ENCODE measurements around the gene PRR19.

Gene PRR19

DNA sequence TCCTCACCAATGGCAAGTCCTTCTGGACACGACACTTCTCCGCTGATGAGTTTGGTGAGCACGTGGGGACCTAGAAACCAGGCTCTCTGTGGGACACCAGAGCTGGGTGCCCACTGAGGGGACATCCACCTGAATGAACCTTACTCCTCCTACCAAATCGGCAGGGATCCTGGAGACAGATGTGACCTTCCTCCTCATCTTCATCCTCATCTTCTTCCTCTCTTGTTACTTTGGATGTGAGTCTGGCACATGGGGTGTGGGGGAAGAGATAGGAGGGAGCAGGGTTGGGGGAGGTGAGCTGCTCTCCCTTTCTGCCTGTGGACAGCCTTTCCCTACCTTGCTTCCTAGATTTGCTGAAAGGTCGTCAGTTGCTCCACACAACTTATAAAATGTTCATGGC lies 13.1 kb downstream of the PRR19 start:
- Mint-ChIP-seq H3K27ac (no peak overlapping the region), H3K4me3 (peak overlapping the region; percentile 57), H3K36me3 (ENCODE audit: low read depth) (no peaks in the 10 kb centered on the region), H3K27me3 (ENCODE audit: low read depth, poor library complexity) (peaks cover 84% of the 10 kb centered on the region), H3K9me3 (no peaks in the 10 kb centered on the region), H3K4me1 (peaks cover 23% of the 10 kb centered on the region)
- TF ChIP-seq, protein P1, sequence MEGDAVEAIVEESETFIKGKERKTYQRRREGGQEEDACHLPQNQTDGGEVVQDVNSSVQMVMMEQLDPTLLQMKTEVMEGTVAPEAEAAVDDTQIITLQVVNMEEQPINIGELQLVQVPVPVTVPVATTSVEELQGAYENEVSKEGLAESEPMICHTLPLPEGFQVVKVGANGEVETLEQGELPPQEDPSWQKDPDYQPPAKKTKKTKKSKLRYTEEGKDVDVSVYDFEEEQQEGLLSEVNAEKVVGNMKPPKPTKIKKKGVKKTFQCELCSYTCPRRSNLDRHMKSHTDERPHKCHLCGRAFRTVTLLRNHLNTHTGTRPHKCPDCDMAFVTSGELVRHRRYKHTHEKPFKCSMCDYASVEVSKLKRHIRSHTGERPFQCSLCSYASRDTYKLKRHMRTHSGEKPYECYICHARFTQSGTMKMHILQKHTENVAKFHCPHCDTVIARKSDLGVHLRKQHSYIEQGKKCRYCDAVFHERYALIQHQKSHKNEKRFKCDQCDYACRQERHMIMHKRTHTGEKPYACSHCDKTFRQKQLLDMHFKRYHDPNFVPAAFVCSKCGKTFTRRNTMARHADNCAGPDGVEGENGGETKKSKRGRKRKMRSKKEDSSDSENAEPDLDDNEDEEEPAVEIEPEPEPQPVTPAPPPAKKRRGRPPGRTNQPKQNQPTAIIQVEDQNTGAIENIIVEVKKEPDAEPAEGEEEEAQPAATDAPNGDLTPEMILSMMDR (IDR thresholded peaks at IDR 0.05): no peak
- no peak for DNase-seq

DNA sequence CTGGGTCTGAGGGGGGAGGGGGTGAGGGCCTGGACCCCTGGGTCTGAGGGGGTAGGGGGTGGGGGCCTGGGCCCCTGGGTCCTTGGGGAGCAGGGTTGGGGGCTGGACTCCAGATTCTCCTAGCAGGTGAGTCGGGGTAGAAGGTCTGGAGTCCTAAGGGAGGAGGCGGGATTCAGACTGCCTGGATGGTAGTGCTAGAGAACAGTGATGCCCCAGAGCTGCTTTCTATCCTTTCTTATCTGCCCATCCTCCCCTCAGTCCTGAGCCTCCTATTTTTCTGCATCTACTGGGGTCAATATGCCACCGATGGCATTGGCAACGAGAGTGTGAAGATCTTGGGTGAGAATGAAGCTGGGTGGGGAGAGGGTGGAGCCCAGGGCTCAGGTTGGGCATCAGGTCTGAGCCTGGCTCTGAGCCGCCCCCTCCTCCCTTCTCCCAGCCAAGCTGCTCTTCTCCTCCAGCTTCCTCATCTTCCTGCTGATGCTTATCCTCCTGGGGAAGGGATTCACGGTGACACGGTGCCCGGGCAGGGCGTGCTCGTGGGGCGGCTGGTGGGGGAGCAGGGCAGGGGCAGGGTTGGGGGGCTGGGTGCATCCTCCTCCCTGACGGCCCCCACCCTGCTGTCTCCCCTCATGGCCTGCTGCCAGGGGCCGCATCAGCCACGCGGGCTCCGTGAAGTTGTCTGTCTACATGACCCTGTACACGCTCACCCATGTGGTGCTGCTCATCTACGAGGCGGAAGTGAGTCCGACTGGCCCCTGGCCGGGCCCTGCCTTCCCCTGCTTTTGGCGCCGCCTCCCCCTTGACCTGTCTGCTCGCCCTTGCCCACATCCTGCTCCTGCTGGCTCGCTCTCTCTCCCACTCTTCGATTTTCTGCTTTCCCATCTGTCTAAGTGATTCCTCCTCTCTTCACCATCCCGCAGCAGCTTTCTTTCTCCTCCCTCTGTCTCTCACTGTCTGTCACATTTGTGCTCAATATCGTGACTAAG lies 14.6 kb downstream of the PRR19 start:
- peaks cover 88% of the 10 kb centered on the region for H3K27me3 Mint-ChIP-seq (ENCODE audit: low read depth, poor library complexity)
- H3K9me3 Mint-ChIP-seq: no peaks in the 10 kb centered on the region
- no peaks in the 10 kb centered on the region for H3K36me3 Mint-ChIP-seq (ENCODE audit: low read depth)
- no peak overlapping the region for H3K27ac Mint-ChIP-seq
- H3K4me3 Mint-ChIP-seq: no peak overlapping the region
- peaks cover 23% of the 10 kb centered on the region for H3K4me1 Mint-ChIP-seq
- TF ChIP-seq, protein P1 (IDR thresholded peaks at IDR 0.05): no peak
- DNase-seq: no peak

DNA sequence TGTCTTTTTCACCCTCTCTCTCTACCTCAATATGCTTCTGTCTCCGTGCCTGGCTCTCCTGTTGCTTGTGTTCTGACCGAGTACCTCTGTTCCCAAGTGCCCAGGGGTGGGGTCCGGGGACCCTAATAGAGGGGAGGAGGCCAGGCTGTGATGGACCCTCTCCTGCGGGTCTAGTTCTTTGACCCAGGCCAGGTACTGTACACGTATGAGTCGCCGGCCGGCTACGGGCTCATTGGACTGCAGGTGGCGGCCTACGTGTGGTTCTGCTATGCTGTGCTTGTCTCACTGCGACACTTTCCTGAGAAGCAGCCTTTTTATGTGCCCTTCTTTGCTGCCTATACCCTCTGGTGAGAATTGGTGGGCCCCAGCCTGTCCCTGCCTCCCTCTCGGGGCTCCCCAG lies 15.6 kb downstream of the PRR19 start:
- Mint-ChIP-seq H3K27ac (no peak overlapping the region), H3K36me3 (ENCODE audit: low read depth) (no peaks in the 10 kb centered on the region), H3K4me1 (peaks cover 23% of the 10 kb centered on the region), H3K4me3 (no peak overlapping the region), H3K9me3 (no peaks in the 10 kb centered on the region), H3K27me3 (ENCODE audit: low read depth, poor library complexity) (peaks cover 88% of the 10 kb centered on the region)
- DNase-seq: no peak
- TF ChIP-seq, protein P1 (IDR thresholded peaks at IDR 0.05): no peak

DNA sequence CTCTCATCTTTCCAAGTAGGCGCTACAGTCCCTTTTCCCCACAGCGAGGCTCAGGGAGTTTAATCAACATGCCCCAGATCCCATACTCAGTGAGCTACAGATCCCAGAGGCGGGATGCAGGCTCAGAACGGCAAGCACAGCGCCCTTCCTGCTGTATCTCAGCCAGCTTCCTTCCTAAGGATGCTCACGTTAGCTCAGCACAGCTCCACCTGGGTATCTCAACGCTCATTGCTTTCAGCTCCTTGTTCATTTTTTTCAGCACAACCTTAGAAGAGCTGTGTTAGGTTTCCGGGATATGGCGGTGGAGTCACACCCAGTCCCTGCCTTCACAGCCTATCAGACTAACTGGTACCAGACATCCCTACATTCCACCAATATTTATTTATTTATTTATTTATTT lies 20.4 kb downstream of the PRR19 start:
- no peak for DNase-seq
- peaks cover 76% of the 10 kb centered on the region for H3K27me3 Mint-ChIP-seq (ENCODE audit: low read depth, poor library complexity)
- H3K36me3 Mint-ChIP-seq (ENCODE audit: low read depth): no peaks in the 10 kb centered on the region
- H3K4me3 Mint-ChIP-seq: no peak overlapping the region
- TF ChIP-seq, protein P1 (IDR thresholded peaks at IDR 0.05): no peak
- H3K27ac Mint-ChIP-seq: no peak overlapping the region
- H3K4me1 Mint-ChIP-seq: peaks cover 22% of the 10 kb centered on the region
- no peaks in the 10 kb centered on the region for H3K9me3 Mint-ChIP-seq

DNA sequence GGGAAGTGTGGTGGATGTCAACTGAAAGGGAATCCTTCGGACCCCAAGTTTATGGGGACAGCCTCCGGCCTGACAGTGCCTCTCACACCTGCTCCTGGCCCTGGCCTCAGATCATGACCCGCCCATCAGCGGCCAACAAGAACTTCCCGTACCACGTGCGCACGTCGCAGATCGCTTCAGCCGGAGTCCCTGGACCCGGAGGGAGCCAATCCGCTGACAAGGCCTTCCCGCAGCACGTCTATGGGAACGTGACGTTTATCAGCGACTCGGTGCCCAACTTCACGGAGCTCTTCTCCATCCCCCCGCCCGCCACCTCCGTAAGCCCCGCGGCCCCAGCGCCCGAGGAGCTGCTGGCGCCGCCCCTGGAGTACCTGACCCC lies 21.5 kb downstream of the PRR19 start:
- peak; percentile 45 for DNase-seq
- TF ChIP-seq, protein P1 (IDR thresholded peaks at IDR 0.05): no peak
- Mint-ChIP-seq H3K9me3 (no peaks in the 10 kb centered on the region), H3K36me3 (ENCODE audit: low read depth) (no peaks in the 10 kb centered on the region), H3K27ac (no peak overlapping the region), H3K27me3 (ENCODE audit: low read depth, poor library complexity) (peaks cover 71% of the 10 kb centered on the region), H3K4me3 (peak overlapping the region; percentile 60), H3K4me1 (peaks cover 31% of the 10 kb centered on the region)
